Esophagus muscularis mucosa (tissue), 4 donors: Measurements from ENCODE around the gene RERE. TPM values are rescaled to one million over a fixed set of nuclear protein-coding genes. Genes with fewer than 3 reads are reported as not detected.

ENCODE experiments used
- DNase-seq: peaks from one replicate; pipeline ENCODE4 v3.0.0-alpha.2; 2017; ENCODE audit errors: extremely low spot score
- H3K27ac ChIP-seq, 4 donors: fragments of 200-600 bp; sonication (generic); replicated peaks in 1 of 4; 1 replicate in 3 of 4; 2 replicates in 1 of 4; pipeline ENCODE4 v1.5.1; 2016 to 2019; ENCODE audit warnings: mild to moderate bottlenecking in 1 of 4
- H3K27me3 ChIP-seq, 4 donors: fragments of 200-600 bp; sonication (generic); one replicate each; pipeline versions ENCODE4 v1.5.1 to v1.6.0; 2016 to 2019
- H3K36me3 ChIP-seq, 4 donors: fragments of 200-600 bp; sonication (generic); one replicate each; pipeline ENCODE4 v1.5.1; 2016 to 2019
- H3K4me1 ChIP-seq, 4 donors: fragments of 200-600 bp; sonication (generic); one replicate each; pipeline ENCODE4 v1.5.1; 2016 to 2019
- H3K4me3 ChIP-seq, 4 donors: fragments of 200-600 bp; sonication (generic); 1 replicate in 2 of 4; 2 replicates in 2 of 4; pipeline ENCODE4 v1.5.1; 2016 to 2019; ENCODE audit warnings: mild to moderate bottlenecking in 4 of 4, moderate library complexity in 1 of 4
- H3K9me3 ChIP-seq, 4 donors: fragments of 200-600 bp; sonication (generic); 1 replicate in 3 of 4; 2 replicates in 1 of 4; pipeline ENCODE4 v1.5.1; 2016 to 2019
- EP300 ChIP-seq: sonication (generic); formaldehyde crosslinking; IDR thresholded peaks from one replicate; pipeline ENCODE4 v1.6.1; 2017; ENCODE audit warnings: antibody characterized with exemption
- POLR2A ChIP-seq: fragments of 450-650 bp; IDR thresholded peaks from one replicate; pipeline ENCODE4 v1.6.1; 2017; ENCODE audit warnings: antibody characterized with exemption, moderate library complexity, mild to moderate bottlenecking, low read depth
- POLR2AphosphoS5 ChIP-seq, 2 donors: sonication (generic); formaldehyde crosslinking; IDR thresholded peaks; one replicate each; pipeline ENCODE4 v1.6.1; 2017; ENCODE audit warnings: antibody characterized with exemption in 2 of 2
- WGBS: methylation state at CpG from one replicate; pipeline ENCODE4 v1.1.5; 2018; 5-methylcytosine and 5-hydroxymethylcytosine counted together
- intact Hi-C: fragments of 100-400 bp; cut with DNase I; formaldehyde crosslinking; loops from one replicate; pipeline ENCODE4 v1.15.1; 2023
- total RNA-seq, 4 donors: library from RNA; depleted of rRNA; stranded (reverse); fragments of >200 nt; gene quantifications; one replicate each; pipeline versions ENCODE4 v1.1.0 to v1.2.1, GENCODE V29; 2016
- TF ChIP-seq, protein P1 (sequence below), 3 experiments: fragments of 200-600 bp in 2 of 3; fragments of 450-650 bp in 1 of 3; sonication (generic) in 2 of 3; IDR thresholded peaks; one replicate each; pipeline ENCODE4 v1.5.1; 2017 to 2019; ENCODE audit warnings: antibody characterized with exemption in 3 of 3, mild to moderate bottlenecking in 2 of 3, moderate library complexity in 1 of 3

RERE gene
- total RNA-seq, 4 donors from 2014 or later, result 133 to 212 (median 168) TPM

DNA sequence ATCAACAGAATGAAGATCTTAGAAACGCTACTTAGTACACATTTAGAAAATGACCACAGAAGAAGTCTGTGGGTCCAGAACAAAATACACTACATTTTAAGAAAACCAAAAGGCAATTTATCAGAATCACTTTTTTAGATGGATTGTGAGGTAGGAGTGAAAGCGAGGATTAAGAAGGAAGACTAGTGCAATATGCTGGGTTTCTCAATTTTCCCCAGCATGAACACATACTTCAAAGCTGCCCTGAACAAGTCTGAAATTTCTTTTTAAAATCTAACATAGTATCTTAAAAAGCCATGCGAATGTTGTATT is 299.0 kb downstream of the RERE start:
- H3K4me1 ChIP-seq, result peaks cover 25 to 60% (median 32%) of the 10 kb centered on the region in 4 donors
- TF ChIP-seq, protein P1, sequence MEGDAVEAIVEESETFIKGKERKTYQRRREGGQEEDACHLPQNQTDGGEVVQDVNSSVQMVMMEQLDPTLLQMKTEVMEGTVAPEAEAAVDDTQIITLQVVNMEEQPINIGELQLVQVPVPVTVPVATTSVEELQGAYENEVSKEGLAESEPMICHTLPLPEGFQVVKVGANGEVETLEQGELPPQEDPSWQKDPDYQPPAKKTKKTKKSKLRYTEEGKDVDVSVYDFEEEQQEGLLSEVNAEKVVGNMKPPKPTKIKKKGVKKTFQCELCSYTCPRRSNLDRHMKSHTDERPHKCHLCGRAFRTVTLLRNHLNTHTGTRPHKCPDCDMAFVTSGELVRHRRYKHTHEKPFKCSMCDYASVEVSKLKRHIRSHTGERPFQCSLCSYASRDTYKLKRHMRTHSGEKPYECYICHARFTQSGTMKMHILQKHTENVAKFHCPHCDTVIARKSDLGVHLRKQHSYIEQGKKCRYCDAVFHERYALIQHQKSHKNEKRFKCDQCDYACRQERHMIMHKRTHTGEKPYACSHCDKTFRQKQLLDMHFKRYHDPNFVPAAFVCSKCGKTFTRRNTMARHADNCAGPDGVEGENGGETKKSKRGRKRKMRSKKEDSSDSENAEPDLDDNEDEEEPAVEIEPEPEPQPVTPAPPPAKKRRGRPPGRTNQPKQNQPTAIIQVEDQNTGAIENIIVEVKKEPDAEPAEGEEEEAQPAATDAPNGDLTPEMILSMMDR (IDR thresholded peaks at IDR 0.05), result no peak
- TF ChIP-seq POLR2AphosphoS5 (IDR thresholded peaks at IDR 0.05) (no peak), EP300 (no peak), POLR2A (no peak)
- H3K9me3 ChIP-seq, result no peaks in the 10 kb centered on the region
- WGBS, result 86% methylated on average over 3 of the region's 3 CpGs
- H3K27me3 ChIP-seq, result no peaks in the 10 kb centered on the region
- intact Hi-C loops, result no loop called here
- H3K4me3 ChIP-seq, result no peak overlapping the region
- no peak for DNase-seq
- no peaks in the 10 kb centered on the region for H3K36me3 ChIP-seq
- H3K27ac ChIP-seq, result peak overlapping the region; percentile 30 to 65 (median 51)

DNA sequence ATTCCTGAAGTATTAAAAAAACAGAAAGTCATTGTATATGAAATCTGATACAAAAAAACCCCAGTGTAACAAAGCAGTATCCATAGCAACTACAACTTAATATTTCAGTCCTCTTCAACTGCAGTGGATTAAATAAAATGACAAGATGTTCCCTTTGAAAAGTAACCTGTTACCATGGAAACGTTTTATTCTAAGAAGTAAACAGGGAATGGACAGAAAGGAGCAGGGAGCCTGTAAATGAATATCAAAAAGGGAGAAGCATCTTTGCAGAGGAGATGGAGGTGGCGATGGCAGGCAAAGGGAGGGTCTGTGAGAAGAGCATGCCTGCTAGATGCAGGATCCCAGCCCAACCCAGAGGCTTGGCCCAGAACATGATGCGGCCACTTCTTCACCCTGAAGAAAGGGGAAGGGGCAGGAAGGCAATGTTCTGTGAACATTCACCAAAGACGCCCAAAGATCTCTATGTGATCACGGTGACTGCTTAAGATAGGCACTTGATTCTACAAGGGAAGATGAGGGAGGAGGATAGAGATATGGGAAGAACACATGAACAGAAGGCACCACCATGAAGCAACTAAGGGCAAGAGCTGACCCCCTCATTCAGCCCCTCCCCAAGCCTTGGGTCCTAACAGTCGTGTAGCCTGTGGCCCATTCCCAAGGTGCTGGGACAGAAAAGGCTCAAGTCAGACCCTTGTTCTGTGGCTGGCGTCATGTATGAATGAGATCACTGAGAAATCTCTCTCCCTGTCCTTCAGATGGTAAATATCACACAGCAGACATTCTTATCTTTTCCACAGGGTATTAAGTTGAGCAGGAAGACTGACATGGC is 299.6 kb downstream of the RERE start:
- intact Hi-C loops, result no loop called here
- 74% methylated on average over 7 of the region's 7 CpGs for WGBS
- Histone ChIP-seq H3K27ac (peak overlapping the region; percentile 30 to 65 (median 51)), H3K4me1 (peaks cover 20 to 54% (median 28%) of the 10 kb centered on the region in 4 donors), H3K9me3 (no peaks in the 10 kb centered on the region), H3K36me3 (no peaks in the 10 kb centered on the region), H3K27me3 (no peaks in the 10 kb centered on the region), H3K4me3 (no peak overlapping the region)
- no peak for DNase-seq
- TF ChIP-seq POLR2AphosphoS5 (IDR thresholded peaks at IDR 0.05), result no peak
- TF ChIP-seq, protein P1 (IDR thresholded peaks at IDR 0.05), result no peak
- no peak for TF ChIP-seq EP300
- no peak for TF ChIP-seq POLR2A

GRCh38 chr1:8516793-8517556 is 300.5 kb downstream of the RERE start:
- intact Hi-C loops, result no loop called here
- no peak overlapping the region for H3K4me3 ChIP-seq
- peak overlapping the region; percentile 30 to 40 (median 34) for H3K27ac ChIP-seq
- peaks cover 20 to 45% (median 25%) of the 10 kb centered on the region in 4 donors for H3K4me1 ChIP-seq
- H3K27me3 ChIP-seq, result no peaks in the 10 kb centered on the region
- TF ChIP-seq POLR2AphosphoS5 (IDR thresholded peaks at IDR 0.05) (no peak), POLR2A (no peak), EP300 (no peak)
- TF ChIP-seq, protein P1 (IDR thresholded peaks at IDR 0.05), result no peak
- WGBS, result 58% methylated on average over 6 of the region's 6 CpGs
- DNase-seq, result no peak
- no peaks in the 10 kb centered on the region for H3K36me3 ChIP-seq
- no peaks in the 10 kb centered on the region for H3K9me3 ChIP-seq

- WGBS, result 88% methylated on average over 4 of the region's 4 CpGs
- H3K27me3 ChIP-seq, result no peaks in the 10 kb centered on the region
- no peak for DNase-seq
- H3K4me1 ChIP-seq, result peaks cover 24 to 48% (median 28%) of the 10 kb centered on the region in 4 donors
- intact Hi-C loops, result no loop called here
- no peak for TF ChIP-seq EP300
- TF ChIP-seq POLR2AphosphoS5 (IDR thresholded peaks at IDR 0.05), result no peak
- no peak for TF ChIP-seq POLR2A
- TF ChIP-seq, protein P1 (IDR thresholded peaks at IDR 0.05), result no peak
- H3K27ac ChIP-seq, result peak overlapping the region in 3 of 4 donors; percentile 33 to 40 (median 36)
- H3K4me3 ChIP-seq, result no peak overlapping the region
- no peaks in the 10 kb centered on the region for H3K9me3 ChIP-seq
- H3K36me3 ChIP-seq, result no peaks in the 10 kb centered on the region
Observed at GRCh38 chr1:8516278-8516777, 301.1 kb downstream of the RERE start.
